NCI-H69 (cell line): Measurements from ENCODE around the gene RBM34.
"Not testable (repeated sequence)": the region's sequence is repeated elsewhere in the genome, so short reads cannot be mapped to it uniquely, and the experiment has no call there.

Experiments used
- DNase-seq: peaks from one replicate; lab custom pipeline; 2025; lab: John Stamatoyannopoulos, UW

Gene RBM34

GRCh38 chr1:235112297-235113182 lies 48.5 kb downstream of the RBM34 start:
- no peak for DNase-seq

GRCh38 chr1:235111107-235111506 lies 49.9 kb downstream of the RBM34 start:
- DNase-seq: no peak

- no peak for DNase-seq
These were observed 52.2 kb downstream of the RBM34 start for GRCh38 chr1:235108876-235109275.

GRCh38 chr1:235108185-235108593 lies 52.9 kb downstream of the RBM34 start:
- no peak for DNase-seq

GRCh38 chr1:235107368-235108184 lies 53.5 kb downstream of the RBM34 start:
- no peak for DNase-seq

GRCh38 chr1:235106457-235106856 lies 54.6 kb downstream of the RBM34 start:
- no peak for DNase-seq

- DNase-seq: peak; percentile 76
These were observed 55.7 kb downstream of the RBM34 start for GRCh38 chr1:235105051-235106043.

GRCh38 chr1:235102993-235103411 lies 58.0 kb downstream of the RBM34 start:
- peak; percentile 77 for DNase-seq

- DNase-seq: no peak
These were observed 58.8 kb downstream of the RBM34 start for GRCh38 chr1:235102259-235102582.

GRCh38 chr1:235101558-235102258 lies 59.3 kb downstream of the RBM34 start:
- no peak for DNase-seq

- peak; percentile 56 for DNase-seq
These were observed 60.8 kb downstream of the RBM34 start for GRCh38 chr1:235100194-235100772.

- no peak for DNase-seq
These were observed 62.1 kb downstream of the RBM34 start for GRCh38 chr1:235098991-235099390.

- no peak for DNase-seq
These were observed 62.5 kb downstream of the RBM34 start for GRCh38 chr1:235098547-235098946.

GRCh38 chr1:235097501-235097900 lies 63.5 kb downstream of the RBM34 start:
- DNase-seq: not testable (repeated sequence)

- no peak for DNase-seq
These were observed 65.0 kb downstream of the RBM34 start for GRCh38 chr1:235095938-235096562.

GRCh38 chr1:235093696-235094592 lies 67.1 kb downstream of the RBM34 start:
- DNase-seq: peak; percentile 84

- DNase-seq: peak; percentile 84
These were observed 67.9 kb downstream of the RBM34 start for GRCh38 chr1:235093013-235093695.

- DNase-seq: not testable (repeated sequence)
These were observed 68.6 kb downstream of the RBM34 start for GRCh38 chr1:235092415-235092814.

- not testable (repeated sequence) for DNase-seq
These were observed 69.0 kb downstream of the RBM34 start for GRCh38 chr1:235092045-235092406.
